Epithelial cell of proximal tubule (primary cell): Measurements from ENCODE around the gene C6orf47. TPM values are rescaled to one million over a fixed set of nuclear protein-coding genes. Genes with fewer than 3 reads are reported as not detected.

Experiments
- DNase-seq: peaks from one replicate; pipeline ENCODE4 v3.0.0-alpha.2; 2011; ENCODE audit warnings: low read depth
- H3K4me3 ChIP-seq: 2 replicates; pipeline ENCODE4 v1.5.1; 2011; ENCODE audit warnings: low read depth, mild to moderate bottlenecking, low read length
- total RNA-seq: library from RNA; depleted of rRNA; stranded (reverse); fragments of >200 nt; gene quantifications from 2 replicates; pipeline ENCODE4 v1.2.3, GENCODE V29; 2015
- TF ChIP-seq, protein P1 (sequence below): conservative IDR thresholded peaks from 2 replicates; pipeline ENCODE4 v1.5.1; 2012; ENCODE audit warnings: low read depth, mild to moderate bottlenecking, low read length

The C6orf47 gene
- total RNA-seq, 1 donor from 2014 or later: 17.2 TPM

DNA sequence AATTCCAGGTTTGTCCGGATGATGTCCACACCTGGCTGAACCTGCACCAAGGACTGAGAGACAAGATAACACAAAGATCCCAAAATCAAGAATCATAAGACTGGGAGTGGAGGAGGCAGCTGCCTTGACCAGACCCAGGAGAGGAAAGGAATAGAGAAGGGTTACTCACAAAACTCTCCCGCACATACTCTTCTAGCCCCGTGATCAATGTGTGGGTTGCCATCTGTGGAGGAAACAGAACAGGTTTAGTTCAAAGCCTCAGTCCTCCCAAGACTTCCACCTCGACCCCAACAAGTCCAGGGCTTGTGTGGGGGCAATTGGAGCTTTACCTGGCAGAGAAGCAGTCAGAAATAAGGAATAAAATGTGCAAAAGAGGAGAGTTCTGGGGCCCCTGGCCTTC, 19.2 kb downstream of the C6orf47 start:
- TF ChIP-seq, protein P1, sequence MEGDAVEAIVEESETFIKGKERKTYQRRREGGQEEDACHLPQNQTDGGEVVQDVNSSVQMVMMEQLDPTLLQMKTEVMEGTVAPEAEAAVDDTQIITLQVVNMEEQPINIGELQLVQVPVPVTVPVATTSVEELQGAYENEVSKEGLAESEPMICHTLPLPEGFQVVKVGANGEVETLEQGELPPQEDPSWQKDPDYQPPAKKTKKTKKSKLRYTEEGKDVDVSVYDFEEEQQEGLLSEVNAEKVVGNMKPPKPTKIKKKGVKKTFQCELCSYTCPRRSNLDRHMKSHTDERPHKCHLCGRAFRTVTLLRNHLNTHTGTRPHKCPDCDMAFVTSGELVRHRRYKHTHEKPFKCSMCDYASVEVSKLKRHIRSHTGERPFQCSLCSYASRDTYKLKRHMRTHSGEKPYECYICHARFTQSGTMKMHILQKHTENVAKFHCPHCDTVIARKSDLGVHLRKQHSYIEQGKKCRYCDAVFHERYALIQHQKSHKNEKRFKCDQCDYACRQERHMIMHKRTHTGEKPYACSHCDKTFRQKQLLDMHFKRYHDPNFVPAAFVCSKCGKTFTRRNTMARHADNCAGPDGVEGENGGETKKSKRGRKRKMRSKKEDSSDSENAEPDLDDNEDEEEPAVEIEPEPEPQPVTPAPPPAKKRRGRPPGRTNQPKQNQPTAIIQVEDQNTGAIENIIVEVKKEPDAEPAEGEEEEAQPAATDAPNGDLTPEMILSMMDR: no peak
- H3K4me3 ChIP-seq: no peak overlapping the region
- DNase-seq: no peak

GRCh38 chr6:31640612-31641011, 20.0 kb downstream of the C6orf47 start:
- no peak for DNase-seq
- TF ChIP-seq, protein P1: no peak
- no peak overlapping the region for H3K4me3 ChIP-seq

DNA sequence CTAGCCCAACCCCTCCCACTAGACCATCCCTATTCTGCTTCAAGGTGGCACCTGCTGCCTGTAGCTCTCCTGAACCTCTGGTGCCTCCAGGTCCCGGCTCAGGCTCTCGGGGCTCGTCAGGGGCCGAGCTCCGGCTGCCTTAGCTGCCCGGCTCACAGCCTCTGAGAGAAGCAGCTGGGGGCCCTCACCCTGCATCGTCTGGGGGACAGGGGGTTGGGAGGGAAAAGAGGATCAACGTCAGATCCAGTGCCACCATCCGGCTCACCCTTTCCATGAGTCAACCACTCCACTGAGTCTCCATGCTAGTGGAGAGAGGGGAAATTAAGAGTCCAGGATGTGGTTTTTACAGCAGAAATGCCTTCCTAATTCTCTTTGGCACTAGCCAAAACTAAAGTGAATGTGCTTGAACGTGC, 21.1 kb downstream of the C6orf47 start:
- DNase-seq: no peak
- TF ChIP-seq, protein P1: no peak
- H3K4me3 ChIP-seq: no peak overlapping the region

DNA sequence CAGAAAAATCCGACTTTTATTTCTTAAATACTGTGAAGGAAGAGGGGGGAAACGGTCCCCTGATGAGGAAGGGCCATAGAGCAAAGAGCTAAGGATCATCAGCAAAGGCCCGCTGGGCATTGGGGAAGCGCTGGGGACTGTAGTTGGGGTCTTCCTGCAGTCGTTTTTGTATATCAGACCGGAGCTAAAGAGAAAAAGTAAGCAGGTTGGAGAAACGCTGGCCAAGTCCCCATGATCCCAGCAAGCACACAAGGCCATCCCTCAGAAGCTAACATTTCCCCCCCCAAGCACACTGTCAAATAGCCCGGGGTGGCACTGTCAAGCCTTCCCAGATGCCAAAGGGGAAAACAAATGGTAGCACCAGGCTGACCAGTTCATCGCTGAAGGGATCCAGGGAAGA, 21.5 kb downstream of the C6orf47 start:
- TF ChIP-seq, protein P1: no peak

DNA sequence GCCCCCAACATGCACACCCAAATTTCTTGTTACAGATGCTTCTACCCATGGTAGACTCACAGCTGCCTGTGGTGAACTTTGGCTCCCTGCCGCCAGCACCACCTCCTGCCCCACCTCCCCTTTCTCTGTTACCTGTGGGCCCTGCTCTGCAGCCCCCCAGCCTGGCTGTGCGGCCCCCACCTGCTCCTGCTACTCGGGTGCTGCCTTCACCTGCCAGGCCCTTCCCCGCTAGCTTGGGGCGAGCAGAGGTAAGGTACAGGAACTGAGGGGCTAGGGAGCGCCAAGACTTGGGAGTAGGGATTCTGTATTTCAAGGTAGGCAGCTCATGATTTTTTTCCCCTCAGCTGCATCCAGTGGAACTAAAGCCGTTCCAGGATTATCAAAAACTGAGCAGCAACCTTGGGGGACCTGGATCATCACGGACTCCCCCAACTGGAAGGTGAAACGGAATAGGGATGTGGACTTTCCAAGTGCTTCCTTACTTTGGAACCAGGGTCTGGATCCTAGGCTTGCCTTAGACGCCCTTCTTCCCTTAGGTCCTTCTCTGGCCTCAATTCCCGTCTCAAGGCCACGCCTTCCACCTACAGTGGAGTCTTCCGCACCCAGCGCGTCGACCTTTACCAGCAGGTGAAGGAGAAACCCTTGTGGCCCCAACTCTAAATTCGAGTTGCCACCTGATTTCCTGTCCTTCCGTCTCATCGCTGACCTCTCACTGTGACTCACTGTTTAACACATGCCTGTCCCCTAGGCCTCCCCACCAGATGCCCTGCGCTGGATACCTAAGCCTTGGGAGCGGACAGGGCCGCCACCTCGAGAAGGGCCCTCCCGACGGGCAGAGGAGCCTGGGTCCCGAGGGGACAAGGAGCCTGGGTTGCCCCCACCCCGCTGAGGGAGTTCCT, 23.6 kb downstream of the C6orf47 start:
- no peak for DNase-seq
- no peak overlapping the region for H3K4me3 ChIP-seq
- TF ChIP-seq, protein P1: no peak

More for the DNA sequence above, 21.5 kb downstream of the C6orf47 start:
- no peak for DNase-seq
- no peak overlapping the region for H3K4me3 ChIP-seq

GRCh38 chr6:31634969-31635575, 25.5 kb downstream of the C6orf47 start:
- H3K4me3 ChIP-seq: no peak overlapping the region
- TF ChIP-seq, protein P1: no peak
- no peak for DNase-seq
